HFF-Myc (cell line): ENCODE measurements around the gene SPARC.

Experiments
- DNase-seq: peaks from one replicate; pipeline ENCODE4 v3.0.0-alpha.2; 2011; ENCODE audit warnings: low read depth; ENCODE audit errors: extremely low read depth
- H3K4me3 ChIP-seq: replicated peaks from 2 replicates; pipeline ENCODE4 v1.5.1; 2011; ENCODE audit warnings: low read depth, mild to moderate bottlenecking, control low read depth, low read length
- TF ChIP-seq, protein P1 (sequence below): IDR thresholded peaks from 2 replicates; pipeline ENCODE4 v1.5.1; 2012; ENCODE audit warnings: mild to moderate bottlenecking, low read depth, low read length, control low read depth; ENCODE audit errors: missing control alignments

Gene SPARC

DNA sequence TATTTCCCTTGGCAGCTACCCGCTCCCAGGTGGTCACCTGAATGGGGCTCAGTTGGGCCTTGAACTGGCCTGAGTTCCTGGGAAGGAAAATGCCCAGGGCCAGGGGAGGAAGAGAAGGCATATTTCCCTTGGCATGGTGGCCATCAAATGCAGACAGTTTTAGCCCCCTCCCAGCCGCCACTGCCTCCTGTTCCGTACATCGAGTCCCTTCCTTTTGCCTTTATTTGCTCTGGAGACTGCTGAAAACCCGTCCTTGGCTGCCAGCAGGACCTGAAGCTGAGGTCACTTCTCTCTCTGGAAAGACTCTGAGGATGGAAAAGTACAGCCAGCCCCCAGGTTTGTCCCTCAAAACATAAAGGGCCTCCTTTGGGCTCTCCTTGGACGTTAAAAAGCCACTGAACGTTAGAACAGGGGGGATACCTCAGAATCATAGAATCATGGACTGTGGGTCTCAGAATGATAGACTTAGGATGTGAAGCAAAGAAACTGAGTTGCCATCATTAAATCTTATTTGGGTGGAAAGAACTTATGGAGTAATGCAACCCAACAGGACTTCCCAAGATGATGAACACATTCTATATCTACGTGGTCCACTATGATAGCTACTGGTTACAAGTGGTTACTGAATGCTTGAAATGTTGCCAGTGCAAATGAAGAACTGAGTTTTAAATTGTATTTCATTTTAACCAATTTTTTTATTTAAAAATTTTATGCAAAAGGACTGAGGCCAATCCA lies 7.1 kb downstream of the SPARC start:
- no peak overlapping the region; the same call in 1 of the 2 replicates for H3K4me3 ChIP-seq
- no peak for DNase-seq
- TF ChIP-seq, protein P1, sequence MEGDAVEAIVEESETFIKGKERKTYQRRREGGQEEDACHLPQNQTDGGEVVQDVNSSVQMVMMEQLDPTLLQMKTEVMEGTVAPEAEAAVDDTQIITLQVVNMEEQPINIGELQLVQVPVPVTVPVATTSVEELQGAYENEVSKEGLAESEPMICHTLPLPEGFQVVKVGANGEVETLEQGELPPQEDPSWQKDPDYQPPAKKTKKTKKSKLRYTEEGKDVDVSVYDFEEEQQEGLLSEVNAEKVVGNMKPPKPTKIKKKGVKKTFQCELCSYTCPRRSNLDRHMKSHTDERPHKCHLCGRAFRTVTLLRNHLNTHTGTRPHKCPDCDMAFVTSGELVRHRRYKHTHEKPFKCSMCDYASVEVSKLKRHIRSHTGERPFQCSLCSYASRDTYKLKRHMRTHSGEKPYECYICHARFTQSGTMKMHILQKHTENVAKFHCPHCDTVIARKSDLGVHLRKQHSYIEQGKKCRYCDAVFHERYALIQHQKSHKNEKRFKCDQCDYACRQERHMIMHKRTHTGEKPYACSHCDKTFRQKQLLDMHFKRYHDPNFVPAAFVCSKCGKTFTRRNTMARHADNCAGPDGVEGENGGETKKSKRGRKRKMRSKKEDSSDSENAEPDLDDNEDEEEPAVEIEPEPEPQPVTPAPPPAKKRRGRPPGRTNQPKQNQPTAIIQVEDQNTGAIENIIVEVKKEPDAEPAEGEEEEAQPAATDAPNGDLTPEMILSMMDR: no peak

DNA sequence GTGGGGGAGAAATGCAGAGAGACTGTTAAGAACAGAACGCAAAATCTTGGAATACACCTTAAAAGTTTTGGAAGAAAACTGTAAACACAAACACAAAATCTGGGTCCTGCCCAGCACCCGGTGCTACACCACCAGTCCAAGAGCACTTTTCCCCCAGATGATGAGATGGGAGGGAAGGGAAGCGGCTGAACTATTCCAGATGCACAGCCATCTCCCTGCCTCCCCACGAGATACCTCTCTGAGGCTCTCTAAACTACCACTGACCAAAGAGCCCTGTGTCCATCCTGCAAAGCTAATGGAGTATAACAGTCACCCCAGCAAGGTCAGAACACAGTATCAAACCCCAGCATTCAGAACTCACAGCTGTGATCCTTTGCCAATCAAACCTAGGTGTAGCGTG lies 8.0 kb downstream of the SPARC start:
- TF ChIP-seq, protein P1: no peak
- peak overlapping the region; percentile 6; the same call in 1 of the 2 replicates for H3K4me3 ChIP-seq
- DNase-seq: no peak

DNA sequence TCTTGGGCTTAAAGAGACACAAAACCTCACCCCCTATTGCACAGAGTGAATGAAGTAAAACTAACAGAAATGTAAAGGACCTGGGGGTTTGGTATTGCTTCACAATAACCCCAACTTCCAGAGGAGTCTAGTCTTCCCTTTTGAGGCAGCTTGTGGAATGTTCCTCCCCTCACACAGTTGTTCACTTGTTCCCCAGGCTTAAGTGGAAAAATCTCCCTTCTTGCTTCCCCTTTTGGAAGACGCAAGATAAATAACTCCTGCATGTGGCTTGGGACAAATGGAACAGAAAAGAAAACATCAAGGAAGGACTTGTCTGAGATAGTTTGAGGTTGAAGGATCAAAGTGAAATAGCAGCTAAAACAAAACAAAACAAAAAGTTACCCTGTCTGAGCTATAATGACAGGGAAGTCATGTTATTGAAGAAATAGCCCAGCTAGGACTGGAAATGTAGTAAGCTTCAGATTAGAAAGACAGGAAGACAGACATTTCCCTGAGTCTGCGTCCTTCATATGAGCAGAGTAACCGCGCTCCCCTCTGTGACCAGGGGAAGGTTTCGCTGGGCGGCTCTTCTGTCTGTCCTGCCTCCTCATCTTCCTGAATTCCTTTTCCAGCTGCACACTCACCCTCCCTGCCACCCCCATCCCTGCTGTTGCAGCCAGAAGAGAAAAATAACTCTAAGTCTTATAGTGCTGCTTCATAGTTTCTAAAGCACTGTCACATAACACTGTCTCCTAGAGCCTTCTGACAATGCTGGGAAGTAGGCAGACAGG lies 8.8 kb downstream of the SPARC start:
- H3K4me3 ChIP-seq: no peak overlapping the region
- no peak for DNase-seq
- TF ChIP-seq, protein P1: no peak

DNA sequence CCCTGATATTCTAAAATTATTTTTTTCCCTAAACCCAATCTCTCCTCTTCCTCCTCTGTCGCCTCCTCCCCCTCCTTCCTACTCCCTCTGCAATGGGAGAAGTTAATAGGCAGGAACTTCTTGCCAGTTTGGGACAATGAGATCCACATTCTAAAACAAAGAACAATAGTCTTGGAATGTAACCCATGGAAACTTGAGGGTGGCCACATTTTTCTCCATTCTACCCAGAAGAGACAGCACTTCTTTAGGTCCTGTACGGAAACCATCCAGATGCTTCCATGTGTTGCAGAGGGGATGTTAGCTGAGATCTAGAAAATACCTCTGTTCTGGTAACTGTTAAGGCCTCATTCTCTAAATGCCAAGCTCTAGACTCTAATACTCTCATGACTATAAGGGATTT lies 10.0 kb downstream of the SPARC start:
- TF ChIP-seq, protein P1: no peak

DNA sequence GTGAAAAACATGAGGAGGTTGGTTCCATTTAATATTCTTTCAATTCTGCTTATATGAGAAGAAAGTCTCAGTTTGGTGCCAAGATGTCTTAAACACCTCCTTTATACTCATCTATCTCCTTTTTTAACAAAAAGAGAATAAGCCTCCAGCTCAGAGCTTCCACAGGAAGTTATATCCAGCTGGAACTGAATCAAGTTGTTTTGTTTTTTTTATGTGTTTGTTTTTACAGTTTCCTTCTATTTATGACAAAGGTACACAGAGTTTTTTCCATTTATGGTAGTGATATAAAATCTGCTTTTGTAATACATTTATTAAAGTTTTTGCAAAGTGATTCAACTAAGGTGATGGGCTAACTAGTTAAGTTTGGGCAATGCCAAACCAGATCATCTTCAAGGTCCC lies 10.4 kb downstream of the SPARC start:
- TF ChIP-seq, protein P1: no peak

More for the DNA sequence above, 10.0 kb downstream of the SPARC start:
- no peak overlapping the region for H3K4me3 ChIP-seq
- no peak for DNase-seq

DNA sequence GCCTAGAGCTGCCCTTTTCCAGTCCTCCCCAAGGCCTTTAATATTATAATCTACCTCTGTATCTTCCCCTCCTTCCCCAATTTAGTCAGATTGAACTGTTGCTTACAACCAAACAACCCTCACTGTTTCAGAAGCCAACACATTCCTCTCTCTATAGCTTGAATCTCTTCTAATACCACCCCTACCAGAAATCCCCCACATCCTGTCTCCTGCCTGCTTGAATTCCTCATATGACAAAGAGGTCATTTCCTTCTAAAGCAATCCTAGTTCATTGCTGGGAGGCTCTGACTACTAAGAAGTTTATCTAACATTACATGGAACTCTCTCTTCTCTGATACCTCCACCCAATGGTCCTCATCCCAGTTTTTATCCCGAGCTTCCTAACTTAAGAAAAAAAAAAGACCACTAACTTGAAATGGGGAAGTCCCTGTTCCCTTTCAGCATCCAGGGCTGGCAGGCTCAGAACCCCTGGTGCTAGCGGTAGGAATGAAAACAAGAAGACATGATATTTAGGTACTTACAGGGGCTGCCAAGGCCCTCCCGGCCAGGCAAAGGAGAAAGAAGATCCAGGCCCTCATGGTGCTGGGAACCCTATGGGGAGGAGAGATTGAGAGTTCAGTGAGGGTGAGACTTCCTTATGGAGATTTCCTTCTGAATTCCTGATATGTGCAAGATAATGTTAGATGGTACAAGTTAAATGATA lies 11.0 kb downstream of the SPARC start:
- H3K4me3 ChIP-seq: no peak overlapping the region
- DNase-seq: no peak
- TF ChIP-seq, protein P1: no peak

More for the DNA sequence above, 10.4 kb downstream of the SPARC start:
- DNase-seq: no peak
- H3K4me3 ChIP-seq: no peak overlapping the region
